MV-4-11 (cell line): ENCODE results near the gene PABPC1L.
A peak's percentile ranks its signal among the peaks of the same experiment; 100 is the strongest.

ENCODE experiments used
- DNase-seq: peaks from one replicate; lab custom pipeline; 2025; lab: John Stamatoyannopoulos, UW

The PABPC1L gene

DNA sequence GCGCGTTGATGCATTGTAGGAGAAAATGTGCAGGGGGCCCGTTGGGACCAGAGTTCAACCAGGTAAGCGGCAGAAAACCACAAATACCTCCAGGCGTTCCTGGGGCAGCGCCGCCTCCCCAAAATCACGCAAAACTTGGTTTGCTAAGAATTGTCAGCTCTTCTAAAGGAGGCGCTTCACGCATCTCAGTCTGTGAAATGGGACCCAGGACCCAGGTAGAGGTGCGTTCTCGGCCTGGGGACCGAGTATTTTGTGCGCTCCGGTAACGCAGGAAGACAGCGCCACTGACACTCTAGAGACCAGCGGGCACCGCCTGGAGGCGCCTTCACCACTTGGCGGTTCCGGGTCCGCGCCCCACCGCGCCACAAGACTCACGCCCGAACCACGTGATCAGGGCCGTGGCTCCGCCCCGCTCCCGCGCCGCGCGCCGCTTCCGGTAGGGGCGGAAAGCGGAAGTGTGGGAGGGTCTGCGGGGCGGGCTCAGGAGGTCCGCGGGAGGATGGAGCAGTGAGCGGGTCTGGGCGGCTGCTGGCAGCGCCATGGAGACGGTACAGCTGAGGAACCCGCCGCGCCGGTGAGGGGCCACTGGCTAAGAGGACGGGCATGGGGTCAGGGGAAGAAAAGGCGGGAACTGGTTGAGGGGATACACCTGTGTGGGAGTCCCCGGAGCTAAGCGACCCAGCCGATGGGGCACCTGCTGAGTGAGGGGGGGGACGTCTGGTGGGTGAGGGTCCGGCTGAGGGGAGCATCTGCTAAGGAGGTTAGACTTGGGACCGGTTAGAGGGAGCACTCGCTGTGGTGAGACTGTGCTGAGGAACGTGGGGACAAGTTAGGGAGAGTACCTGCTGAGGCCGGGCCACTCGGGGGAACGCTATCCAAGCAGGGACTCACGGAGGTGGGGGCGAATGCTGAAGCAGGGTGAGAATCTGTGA is 56.4 kb downstream of the PABPC1L start, which contains the start of gene STK4:
Gene STK4 (plus strand): TSS at position 483 of the 932 bp plus-strand sequence. CDS start 57 bp downstream, at position 540.
- DNase-seq, result peak; percentile 91

DNA sequence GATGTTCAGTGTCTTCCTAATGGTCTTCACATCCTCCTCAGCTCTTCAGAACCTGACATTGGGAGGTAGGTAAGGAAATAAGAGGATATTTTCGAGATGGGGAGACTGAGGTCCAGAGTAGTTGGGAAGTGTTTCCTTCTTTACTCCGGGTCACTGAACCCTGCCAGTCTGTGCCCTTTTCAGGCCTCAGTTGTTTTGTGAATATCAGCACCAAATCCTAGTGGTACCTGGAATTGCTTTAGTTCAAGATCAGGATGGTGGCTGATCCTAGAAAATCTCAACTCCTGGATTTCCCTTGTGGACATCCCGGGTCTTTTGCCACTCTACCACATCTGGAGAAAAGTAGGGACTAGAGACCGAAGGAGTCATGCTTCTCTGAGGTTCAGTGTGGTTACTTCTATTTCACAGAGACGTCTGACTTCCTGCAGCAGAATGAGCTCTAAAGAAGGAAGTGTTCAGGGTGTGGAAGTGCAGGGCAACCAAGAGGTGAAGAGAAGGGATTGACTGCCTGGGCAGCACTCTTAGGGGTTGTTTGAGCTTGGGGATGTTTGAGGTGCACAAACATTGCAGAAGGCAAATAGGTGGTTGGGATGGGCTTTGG is 57.4 kb downstream of the PABPC1L start:
- peak; percentile 78 for DNase-seq

DNA sequence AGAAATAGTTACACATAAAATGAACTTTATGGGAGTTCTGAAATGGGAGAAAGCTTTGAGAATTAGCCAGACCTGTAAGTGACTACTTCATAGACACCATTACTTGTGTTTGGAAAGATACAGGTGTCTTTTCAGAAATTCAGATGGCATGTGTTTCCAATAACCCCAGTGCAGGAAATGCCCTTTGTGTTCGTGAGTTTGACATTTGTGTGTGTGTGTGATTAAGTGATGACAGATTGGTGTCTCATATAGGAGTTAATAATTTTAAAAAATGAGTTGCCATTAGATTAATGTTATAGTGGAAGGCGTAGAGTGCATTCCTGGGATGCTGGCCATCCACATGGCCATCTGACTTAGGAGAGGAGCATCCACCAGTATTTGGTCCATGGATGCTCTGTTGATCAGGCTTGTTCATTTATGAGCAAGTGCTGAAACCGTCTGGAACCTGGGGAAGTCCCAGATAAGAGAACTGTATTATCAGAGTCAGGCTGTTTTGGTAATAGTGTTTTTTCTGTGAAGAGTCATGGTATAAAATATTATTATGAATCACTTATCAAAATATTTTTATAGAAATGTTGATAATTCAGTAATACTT is 59.5 kb downstream of the PABPC1L start:
- DNase-seq, result no peak

DNA sequence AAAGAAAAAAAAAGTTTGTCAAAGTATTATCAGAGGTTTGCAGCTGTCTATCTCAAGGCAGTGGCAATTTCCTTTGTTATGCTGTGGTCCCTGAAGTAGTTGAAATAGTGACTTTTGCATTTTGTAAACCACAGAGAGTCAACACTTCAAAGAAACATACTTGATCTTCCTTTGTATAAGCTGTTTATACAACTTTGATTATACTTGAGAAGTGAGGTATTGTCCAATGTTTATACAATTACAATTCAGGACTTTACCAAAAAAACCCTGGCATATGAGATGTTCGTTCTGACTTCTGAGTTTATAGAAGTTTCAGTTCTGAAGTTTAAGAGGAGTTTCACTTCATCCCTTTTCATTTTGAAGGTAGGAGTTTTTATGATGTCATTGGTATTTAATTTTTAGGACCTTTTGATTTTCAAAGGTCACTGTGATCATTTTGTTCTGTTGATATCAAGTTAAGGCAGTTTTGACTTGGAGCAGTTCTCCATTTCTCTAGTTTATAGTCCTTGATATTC is 60.4 kb downstream of the PABPC1L start:
- DNase-seq, result peak; percentile 23

DNA sequence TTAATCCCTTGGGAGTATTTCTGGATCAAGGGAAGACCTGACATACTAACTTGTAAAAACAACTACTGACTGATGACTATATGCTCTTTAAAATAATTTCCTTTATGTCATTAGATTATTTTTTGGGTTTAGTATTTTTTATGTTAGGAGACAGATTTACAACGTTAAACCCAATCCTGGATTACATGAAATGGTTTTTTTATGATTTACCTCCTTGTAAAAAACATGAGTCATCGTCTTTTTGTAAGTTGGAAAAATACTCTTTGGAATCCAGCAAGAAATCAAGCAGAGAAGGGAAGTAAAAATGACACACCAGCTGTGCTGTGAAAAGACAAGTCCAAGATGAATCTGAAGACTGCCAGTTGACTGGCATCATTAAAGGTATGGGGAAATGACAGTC is 63.2 kb downstream of the PABPC1L start:
- DNase-seq, result no peak

DNA sequence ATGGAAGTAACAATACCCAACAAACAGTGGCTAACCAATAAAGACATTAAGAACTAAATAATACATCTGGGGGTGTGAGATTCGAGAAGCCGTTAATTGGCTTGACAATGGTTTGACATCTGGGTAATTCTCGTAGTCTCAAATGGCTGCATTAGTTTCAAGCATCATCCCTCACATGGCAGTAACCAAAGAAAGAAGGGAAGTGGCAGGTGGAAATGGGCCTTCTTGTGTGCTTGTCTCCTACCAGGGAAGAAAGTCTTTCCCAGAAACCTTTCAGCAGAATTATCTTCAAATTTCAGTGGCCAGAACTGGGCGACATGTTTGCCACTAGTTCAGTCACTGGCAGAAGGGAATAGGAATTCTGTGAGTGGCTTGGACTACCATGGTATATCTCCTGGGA is 66.8 kb downstream of the PABPC1L start:
- DNase-seq, result no peak

DNA sequence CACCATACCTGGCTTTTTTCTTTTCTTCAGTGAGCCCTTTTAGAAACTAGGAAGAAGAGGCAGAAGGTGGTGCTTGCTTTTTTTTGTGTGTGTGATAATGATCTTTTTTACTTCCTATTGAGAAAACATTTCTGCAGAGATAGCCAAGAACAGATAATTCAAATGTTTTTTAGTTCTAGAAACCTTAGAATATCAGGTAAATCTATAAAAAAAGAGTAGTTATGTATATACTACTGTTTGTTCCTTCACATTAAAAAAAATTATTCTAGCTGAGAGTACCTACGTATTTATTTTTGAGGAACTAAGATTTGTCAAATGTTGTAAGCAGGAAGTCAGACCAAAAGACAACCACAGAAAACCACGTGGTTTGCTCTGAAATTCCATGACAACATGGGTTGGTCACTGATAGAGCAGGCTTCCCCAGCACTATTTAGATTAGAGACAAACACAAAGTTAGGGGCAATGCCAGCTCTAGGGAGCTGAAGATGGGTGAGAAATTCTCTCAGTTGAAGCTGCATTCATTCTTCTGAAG is 69.3 kb downstream of the PABPC1L start:
- peak; percentile 94 for DNase-seq

DNA sequence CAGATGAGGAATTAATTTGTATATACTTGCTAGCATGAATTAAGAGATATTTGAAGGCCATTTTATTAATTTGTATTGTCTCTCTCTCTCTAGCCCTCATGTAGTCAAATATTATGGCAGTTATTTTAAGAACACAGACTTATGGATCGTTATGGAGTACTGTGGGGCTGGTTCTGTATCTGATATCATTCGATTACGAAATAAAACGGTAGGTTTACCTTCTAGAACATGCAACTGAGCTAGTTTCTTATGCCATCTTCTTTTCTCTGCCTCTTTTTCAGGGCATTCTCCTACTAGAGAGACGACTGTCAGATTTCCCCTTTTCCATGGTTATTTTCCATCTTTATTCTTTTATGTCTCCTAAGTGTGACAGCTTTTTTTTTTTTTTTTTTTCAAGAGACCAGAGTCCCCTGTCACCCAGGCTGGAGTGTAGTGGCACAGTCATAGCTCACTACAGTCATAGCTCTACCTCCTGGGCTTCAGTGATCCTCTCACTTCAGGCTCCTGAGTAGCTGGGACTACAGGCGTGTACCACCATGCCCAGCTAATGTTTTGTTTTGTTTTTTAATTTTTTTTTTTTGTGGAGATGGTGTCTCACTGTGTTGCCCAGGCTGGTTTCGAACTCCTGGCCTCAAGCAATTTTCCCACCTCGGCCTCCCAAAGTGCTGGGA is 72.0 kb downstream of the PABPC1L start:
- DNase-seq, result no peak

DNA sequence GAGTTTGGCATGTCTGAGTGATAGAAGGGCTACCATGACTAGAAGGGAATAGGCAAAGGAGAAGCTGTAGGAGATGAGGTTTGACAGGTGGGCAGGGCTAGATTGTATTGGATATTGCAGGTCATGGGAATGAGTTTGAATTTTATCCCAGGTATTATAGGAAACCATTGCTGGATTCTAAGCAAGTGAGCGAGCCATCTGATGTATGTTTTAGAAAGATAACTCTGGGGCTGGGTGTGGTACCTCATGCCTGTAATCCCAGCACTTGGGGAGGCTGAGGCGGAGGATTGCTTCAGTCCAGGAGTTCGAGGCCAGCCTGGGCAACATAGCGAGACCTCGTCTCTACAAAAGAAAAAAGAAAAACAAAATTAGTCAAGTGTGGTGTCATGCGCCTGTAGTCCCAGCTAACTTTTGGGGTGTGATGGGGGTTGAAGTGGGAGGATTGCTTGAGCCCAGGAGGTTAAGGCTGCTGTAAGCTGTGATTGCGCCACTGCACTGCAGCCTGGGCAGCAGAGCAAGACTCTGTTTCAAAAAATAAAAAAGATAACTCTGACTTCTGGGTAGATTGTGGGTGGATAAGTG is 73.3 kb downstream of the PABPC1L start:
- no peak for DNase-seq

DNA sequence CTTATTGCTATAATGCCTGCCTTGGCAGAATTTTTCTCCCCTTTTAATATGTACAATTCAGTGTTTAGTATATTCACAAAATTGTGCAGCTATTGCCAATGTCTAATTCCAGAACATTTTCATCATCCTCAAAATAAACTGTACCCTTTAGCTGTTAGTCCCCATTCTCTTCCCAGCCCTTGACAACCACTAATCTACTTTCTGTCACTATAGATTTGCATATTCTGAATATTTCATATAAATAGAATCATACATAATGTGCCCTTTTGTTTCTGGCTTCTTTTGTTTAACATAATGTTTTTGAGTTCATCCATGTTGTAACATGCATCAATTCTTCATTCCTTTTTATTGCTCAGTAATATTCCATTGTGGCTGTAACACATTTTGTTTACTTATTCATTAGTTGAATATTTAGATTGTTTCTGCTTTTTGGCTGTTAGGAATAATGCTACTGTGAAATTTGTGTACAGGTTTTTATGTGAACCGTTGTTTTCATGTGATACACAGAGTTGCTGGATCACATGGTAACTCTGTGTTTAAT is 78.8 kb downstream of the PABPC1L start:
- no peak for DNase-seq
